ENCODE measurements around the gene UIMC1.

GRCh38 chr5:177008716-177009115 lies 2.1 kb upstream of the UIMC1 start:
- no peak for TF ChIP-seq EZH2 (IDR thresholded peaks at IDR 0.05; ENCODE audit: low read length, unreplicated experiment)
- TF ChIP-seq CTCF (conservative IDR thresholded peaks at IDR 0.05; ENCODE audit: low read depth, low read length) = no peak
- TF ChIP-seq EZH2phosphoT487 (IDR thresholded peaks at IDR 0.05; ENCODE audit: borderline replicate concordance, low read length) = no peak

Measured in PC-3 (cell line).